Placental pericyte (primary cell): ENCODE measurements around the gene KIF22. TPM values are rescaled to one million over a fixed set of nuclear protein-coding genes. Genes with fewer than 3 reads are reported as not detected.

Experiments used
- small RNA-seq: library from RNA; depleted of rRNA; stranded (forward); fragments of <200 nt; gene quantifications from one replicate; pipeline ENCODE3, GENCODE V24; 2012; ENCODE audit warnings: low replicate concordance
- total RNA-seq: library from RNA; depleted of rRNA; stranded (reverse); fragments of >200 nt; gene quantifications from 2 replicates; pipeline ENCODE4 v1.2.3, GENCODE V29; 2012

Gene KIF22
- total RNA-seq: 4.6 and 94.6 TPM in 2 replicates

GRCh38 chr16:29790183-29790948 is at the start of gene KIF22:
TSS of gene KIF22 (plus strand) at chr16:29790751. CDS start at chr16:29790760, 9 bp downstream.

GRCh38 chr16:29745853-29746345 is 44.7 kb upstream of the KIF22 start, which contains the start of gene C16orf54:
TSS of gene C16orf54 (minus strand) at chr16:29745990. CDS start at chr16:29744951, 1,039 bp downstream.

GRCh38 chr16:29777576-29778350 is 12.8 kb upstream of the KIF22 start, which contains the start of gene ZG16:
TSS of gene ZG16 (plus strand) at chr16:29778256. CDS start at chr16:29779267, 1,011 bp downstream.

GRCh38 chr16:29806099-29806579 is 15.6 kb downstream of the KIF22 start, which contains the start of gene MAZ:
TSS of gene MAZ (plus strand) at chr16:29806529. CDS start at chr16:29806702, 173 bp downstream.

GRCh38 chr16:29811896-29812665 is 21.5 kb downstream of the KIF22 start, which contains the start of gene PRRT2:
TSS of gene PRRT2 (plus strand) at chr16:29812193. CDS start at chr16:29813055, 862 bp downstream.

GRCh38 chr16:29815793-29816693 is 25.5 kb downstream of the KIF22 start, which contains the start of gene PAGR1:
TSS of gene PAGR1 (plus strand) at chr16:29816152. CDS start at chr16:29816526, 374 bp downstream.

GRCh38 chr16:29820271-29820701 is 29.7 kb downstream of the KIF22 start, which contains the start of gene MVP:
TSS of gene MVP (plus strand) at chr16:29820462. CDS start at chr16:29830550, 10,088 bp downstream.

Small RNA genes within 50 kb of the gene (small RNA-seq; reads per million reads assigned to genes)
- gene AC009133.6 (not detected), gene AC120114.4 (not detected)

Other genes starting within 250 kb of the KIF22 start
- not detected in 2 replicates for gene SPN, start 127.5 kb upstream of the KIF22 start, total RNA-seq
- 25.5 and 137 TPM in 2 replicates for gene QPRT, start 111.6 kb upstream of the KIF22 start, total RNA-seq
- gene C16orf54, start 44.8 kb upstream of the KIF22 start, total RNA-seq: not detected in 2 replicates
- gene ZG16, start 12.5 kb upstream of the KIF22 start, total RNA-seq: not detected in 2 replicates
- gene MAZ, start 15.8 kb downstream of the KIF22 start, total RNA-seq: 176 and 280 TPM in 2 replicates
- gene PRRT2, start 21.4 kb downstream of the KIF22 start, total RNA-seq: 0.44 and 3.6 TPM in 2 replicates
- 24.1 and 33.4 TPM in 2 replicates for gene PAGR1, start 25.4 kb downstream of the KIF22 start, total RNA-seq
- 159 and 453 TPM in 2 replicates for gene MVP, start 29.7 kb downstream of the KIF22 start, total RNA-seq
- 89.6 and 117 TPM in 2 replicates for gene CDIPT, start 72.5 kb downstream of the KIF22 start, total RNA-seq
- 7.3 and 17.7 TPM in 2 replicates for gene SEZ6L2, start 108.8 kb downstream of the KIF22 start, total RNA-seq
- 2.3 and 9.2 TPM in 2 replicates for gene ASPHD1, start 109.7 kb downstream of the KIF22 start, total RNA-seq
- 13.1 and 20.5 TPM in 2 replicates for gene KCTD13, start 135.5 kb downstream of the KIF22 start, total RNA-seq
- gene TMEM219, start 171.3 kb downstream of the KIF22 start, total RNA-seq: 61.1 and 83.6 TPM in 2 replicates
- gene TAOK2, start 183.1 kb downstream of the KIF22 start, total RNA-seq: 47.7 and 86.2 TPM in 2 replicates
- gene HIRIP3, start 204.9 kb downstream of the KIF22 start, total RNA-seq: 6.8 and 12.6 TPM in 2 replicates
- 26.7 and 54.7 TPM in 2 replicates for gene INO80E, start 205.5 kb downstream of the KIF22 start, total RNA-seq
- gene DOC2A, start 220.3 kb downstream of the KIF22 start, total RNA-seq: 0.14 TPM in 1 of 2 replicates, not detected in the other
- gene C16orf92, start 232.4 kb downstream of the KIF22 start, total RNA-seq: not detected in 2 replicates
- gene TLCD3B, start 240.5 kb downstream of the KIF22 start, total RNA-seq: 0.43 TPM in 1 of 2 replicates, not detected in the other